GM21381 (cell line): ENCODE results near the gene DIAPH2.

Experiments
- ATAC-seq: cut with Tn5 transposase; IDR thresholded peaks from one replicate; pipeline ENCODE4 v1.9.1; 2021; ENCODE audit warnings: mild to moderate bottlenecking, moderate library complexity; ENCODE audit not compliant: unreplicated experiment

The DIAPH2 gene

DNA sequence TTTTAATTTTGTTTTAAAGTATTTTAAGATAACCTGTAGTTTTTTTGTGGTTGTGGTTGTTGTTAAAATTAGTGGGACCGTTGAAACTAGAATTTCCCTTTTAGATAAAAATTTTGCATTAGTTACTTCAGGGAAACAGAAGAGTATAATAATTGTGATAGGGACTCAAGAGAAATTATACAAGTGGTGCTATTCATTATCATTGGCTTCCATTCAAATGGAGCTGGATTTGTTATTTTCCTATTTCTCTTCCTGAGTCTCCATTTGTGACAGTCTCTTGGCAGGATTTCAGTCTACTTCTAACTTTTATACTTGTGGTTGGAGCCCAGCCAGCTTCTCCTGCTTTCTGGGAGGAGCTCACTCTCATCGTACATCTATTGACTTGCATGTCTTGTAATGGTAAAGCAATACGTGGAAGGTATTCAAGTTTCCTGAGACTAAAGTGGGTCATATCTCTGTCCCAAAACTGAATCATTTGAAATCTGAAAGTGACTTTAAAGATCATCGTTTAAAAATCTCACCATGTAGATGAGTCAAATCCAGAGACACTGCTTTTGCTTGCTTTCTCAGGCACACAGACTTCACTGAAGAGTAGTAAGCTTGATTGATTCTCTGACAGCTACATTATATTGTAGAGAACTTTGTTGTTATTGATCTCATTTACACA is 354.9 kb downstream of the DIAPH2 start:
- ATAC-seq, result peak; percentile 86

DNA sequence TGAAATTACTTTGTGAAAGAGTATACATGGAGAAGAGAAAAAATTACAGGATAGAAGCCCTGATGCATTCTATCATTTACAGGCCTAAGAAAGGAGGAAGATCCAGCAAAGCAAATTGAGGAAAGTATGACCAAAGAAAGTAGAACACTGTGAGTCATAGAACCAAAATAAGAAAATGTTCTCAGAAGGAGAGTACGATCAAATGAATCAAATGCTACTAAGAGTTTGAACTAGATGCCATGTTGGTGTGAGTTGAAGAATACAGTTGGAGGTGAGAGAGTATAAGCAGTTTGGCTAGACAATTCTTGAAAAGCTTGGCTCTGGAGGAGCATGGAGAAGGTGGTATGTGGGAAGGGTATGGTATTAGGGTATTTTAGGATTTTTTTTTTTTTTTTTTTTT is 360.8 kb downstream of the DIAPH2 start:
- no peak for ATAC-seq

DNA sequence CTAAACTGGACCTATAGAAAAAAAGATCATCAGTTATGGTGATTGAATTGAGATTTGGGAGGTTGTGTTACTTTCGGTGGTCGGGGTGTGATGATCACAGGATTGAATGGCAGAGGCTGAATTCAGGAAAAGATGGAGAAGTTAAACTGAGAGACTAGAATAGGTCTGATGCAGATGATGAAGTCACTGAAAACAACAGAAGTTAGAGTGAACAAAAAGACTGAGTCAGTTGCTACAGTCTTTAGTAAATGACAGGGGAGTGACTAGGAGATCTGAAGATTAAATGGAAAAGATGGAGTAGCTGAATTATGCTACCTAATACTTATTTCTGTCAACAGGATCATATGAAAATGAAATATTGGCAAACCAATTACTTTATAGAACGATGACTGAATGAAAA is 362.2 kb downstream of the DIAPH2 start:
- ATAC-seq, result no peak

DNA sequence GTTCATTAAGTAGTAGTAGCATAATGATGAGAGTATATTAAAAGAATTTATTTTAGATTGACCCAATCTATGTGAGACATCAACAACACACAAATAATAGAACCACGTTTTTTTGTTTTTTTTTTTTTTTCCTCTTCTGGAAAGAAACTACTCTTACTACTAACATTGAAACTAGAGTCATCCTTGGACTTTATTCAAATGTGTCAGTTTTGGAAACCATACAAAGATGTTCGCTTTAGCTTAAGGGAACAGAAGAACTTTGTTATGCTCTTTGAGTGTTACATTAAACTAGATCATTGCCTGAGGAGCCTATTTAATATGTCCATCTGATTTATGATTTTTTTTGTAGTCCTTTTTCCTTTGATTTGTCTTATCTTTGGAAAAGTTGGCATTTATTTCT is 365.8 kb downstream of the DIAPH2 start:
- no peak for ATAC-seq

DNA sequence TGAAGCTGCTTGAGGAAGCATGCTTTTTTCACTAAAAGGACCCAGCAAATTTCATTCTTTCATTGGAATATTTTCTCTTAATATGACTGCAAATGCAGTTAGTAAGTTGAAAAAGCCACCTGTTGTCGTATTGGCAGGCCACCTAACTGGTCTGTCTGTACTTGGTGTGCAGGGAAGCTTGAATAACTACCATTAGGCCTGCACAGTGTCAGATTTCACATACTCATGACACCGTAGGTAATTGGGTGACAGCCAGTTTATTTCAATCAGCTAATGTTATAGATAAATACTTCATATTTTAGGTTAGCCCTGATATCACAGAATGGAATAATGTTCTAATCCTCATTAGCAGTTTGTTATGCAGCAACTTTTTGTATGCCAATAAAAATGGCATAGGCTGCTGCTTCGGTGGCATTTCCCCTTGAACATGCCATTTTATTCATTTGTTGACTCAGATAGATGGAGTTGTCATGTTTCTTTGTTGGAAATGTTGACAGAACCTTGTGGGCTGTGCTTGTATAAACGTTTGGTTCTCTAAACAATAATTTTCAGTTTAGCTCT is 372.8 kb downstream of the DIAPH2 start:
- no peak for ATAC-seq

DNA sequence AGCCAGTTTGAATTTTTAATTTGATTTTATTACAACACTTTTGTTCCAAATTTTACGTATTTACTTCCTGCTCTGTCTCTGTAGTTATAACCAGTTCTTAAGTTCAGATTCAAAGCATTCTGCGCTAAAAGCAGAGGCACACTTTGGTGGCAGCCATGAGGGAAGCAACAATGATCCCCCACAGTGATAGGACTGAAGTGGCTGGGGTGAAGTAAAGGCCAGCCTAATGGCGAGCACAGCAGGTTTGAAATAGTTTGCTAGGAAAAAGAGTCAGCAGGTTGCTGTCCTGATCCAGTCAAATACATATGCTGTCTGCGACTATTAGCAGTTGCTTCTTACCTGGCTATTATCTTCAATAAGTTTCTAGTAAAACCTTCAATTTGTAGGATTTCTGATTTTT is 375.4 kb downstream of the DIAPH2 start:
- ATAC-seq, result no peak

DNA sequence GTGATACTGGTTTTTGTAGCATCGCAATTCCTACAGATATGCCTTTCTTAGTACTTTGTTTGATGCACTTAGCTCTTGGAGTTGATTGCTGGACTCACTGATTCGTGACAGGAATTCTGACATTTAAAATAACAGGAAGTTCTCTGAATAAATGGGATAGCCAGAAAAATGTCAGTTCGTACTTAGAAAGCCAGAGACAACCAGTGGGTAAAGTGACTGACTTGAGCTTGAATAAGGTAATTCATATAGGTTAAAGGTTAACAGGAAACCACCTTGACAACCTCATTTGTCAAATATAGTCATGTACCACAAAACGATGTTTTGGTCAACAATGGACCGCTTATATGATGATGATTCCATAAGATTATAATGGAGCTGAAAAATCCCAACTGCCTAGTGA is 380.4 kb downstream of the DIAPH2 start:
- ATAC-seq, result no peak

DNA sequence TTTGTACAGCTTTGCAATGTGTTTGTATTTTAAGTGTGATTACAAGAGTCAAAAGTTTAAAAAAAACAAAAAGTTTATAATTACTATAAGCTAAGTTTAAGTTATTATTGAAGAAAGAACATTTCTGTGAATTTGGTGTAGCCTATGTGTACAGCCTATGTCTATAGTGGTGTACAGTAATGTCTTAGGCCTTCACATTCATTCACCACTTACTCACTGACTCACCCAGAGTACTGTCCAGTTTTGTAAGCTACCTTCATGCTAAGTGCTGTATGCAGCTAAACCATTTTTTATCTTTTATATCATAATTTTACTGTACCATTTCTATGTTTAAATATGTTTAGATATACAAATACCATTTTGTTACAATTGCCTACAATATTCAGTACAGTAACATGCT is 381.3 kb downstream of the DIAPH2 start:
- no peak for ATAC-seq

DNA sequence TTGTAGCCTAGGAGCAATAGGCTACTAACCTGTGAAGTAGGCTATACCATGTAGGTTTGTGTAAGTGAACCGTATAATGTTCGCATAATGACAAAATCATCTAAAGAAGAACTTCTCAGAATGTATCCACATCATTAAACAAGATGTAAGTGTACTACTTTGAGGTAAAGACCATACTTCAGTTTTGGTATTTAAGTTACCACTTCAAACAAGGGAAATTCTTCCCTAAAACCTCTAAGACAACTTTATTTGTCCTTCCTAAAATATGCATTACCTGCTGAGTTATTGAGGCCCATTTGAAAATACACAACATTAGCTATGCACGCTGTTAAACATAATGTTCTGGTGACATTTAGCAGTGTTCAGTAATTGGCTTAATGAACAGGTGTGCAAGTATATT is 381.7 kb downstream of the DIAPH2 start:
- ATAC-seq, result no peak

DNA sequence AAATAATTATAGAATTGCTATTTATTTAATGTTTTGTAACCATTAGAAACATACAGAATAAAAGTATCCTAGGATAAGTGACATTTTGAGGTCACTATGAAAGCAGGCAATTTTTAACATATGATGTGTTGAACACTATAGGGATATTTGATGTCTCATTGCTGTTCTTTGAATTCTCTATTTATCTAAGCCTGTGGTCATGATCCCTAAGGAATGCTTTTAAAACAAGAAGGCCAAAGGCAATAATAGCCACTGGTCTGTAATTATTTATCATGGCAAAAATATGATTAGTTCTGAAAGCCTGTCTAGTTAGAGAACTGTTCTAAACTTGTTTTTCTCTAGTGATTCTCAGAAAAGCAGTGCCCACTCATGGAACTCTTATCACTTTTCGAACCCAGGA is 385.7 kb downstream of the DIAPH2 start:
- no peak for ATAC-seq

DNA sequence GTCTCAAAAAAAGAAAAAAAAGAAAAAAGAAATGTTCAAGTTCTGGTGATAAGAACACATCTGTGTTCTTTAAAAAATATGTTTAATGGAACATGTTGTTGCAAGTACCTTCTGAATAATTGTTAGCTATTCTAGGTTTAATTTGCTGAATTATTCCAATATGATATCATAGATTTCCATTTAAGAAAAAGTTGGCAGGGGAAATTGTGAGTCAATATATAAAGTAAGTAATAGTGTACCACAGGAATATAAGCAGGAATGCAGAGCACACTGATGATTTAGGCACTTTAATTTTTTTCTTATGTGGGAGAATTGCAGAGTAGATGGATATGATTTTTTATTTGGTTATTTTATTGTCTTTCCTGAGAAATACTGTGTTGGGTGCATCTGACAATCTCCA is 389.8 kb downstream of the DIAPH2 start:
- ATAC-seq, result no peak

DNA sequence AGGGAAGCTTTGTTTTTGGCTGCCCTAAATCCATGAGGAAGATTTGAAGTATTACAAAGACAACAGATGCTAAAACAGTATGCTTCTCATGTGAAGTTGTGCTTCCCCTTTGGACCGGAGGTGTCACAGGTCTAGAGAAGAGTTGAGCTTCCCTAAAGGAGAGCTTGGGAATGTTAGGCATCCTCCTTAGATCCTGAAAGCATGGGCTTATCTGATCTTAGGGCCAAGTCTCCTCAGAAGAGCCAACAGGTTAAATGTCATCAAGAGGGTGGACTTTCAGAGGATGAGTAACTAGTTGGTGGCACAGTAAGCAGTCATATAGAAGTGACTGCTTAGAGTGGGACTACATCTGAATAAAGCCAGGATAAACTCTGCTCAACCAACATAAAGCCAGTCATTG is 404.5 kb downstream of the DIAPH2 start:
- no peak for ATAC-seq

DNA sequence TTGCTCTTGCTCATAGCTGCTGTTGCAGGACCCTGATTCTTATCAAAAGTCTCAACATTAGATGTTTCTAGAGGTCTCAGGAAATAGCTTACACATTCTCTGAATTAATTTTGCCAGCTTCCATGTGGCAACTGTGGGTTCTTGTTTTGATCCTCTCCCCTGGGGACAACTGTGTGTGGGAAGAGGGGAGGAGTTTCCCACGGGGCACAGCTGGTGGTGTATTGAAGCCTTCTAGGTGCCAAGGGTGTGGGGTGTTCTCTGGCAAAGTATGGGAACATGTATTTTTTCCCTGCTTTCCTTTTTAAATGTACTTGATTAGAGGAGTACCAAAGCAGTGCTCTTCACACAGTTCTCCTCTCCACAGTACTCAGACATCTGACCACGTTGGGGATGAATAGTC is 411.7 kb downstream of the DIAPH2 start:
- no peak for ATAC-seq

DNA sequence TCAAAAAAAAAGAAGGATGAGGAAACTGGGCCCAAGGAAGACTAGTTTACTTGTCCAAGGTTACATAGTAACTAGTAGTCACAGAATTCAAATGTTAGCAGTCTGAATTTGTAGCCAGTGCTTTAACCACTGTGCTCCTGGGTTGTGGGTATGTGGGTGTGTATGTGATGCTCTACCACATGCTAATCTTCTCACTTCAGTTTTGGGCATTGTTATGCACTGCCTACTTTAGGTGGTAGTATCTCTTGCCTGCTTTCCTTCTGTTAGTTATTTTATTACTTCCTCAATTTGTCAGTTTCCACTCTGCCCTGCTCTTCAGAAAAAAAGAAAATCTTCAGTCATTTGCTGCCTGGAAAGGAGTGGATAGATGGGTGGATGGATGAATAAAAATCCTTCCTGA is 418.3 kb downstream of the DIAPH2 start:
- ATAC-seq, result no peak

DNA sequence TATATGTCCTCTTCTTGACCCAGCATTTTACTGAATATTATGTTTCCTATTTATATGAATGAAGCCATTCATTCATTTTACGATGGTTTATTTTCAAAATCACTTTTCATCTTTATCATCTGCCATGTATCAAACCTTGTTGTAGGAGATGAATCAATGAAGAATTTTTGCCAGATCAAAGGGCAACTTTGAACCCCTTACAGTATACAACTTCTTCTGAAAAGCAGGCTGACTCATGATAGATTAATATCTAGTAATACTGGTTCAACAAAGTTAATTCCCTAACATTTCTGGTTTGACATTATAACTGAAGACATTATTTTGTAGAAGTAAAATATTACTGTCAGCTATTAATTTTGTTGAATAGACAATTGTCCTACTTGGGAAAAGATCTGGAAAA is 425.1 kb downstream of the DIAPH2 start:
- ATAC-seq, result no peak

DNA sequence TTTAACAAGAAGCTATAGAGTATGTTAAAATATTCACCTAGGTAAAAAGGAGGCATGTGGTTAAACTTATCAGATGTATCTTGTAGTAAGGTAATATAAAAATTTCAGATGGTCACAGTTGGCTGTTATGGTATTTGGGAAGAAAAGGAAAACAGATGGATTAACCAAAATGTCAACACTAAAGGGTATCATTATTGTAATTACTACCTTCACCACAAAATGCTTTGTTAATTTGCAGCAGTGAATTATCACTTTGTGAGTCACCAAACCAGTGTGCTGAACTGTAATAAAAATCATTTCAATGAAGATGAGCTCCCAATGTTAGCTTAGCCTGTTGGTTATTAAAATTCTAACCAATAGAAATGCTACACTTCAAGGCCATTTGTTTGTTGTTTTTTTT is 432.9 kb downstream of the DIAPH2 start:
- ATAC-seq, result no peak

DNA sequence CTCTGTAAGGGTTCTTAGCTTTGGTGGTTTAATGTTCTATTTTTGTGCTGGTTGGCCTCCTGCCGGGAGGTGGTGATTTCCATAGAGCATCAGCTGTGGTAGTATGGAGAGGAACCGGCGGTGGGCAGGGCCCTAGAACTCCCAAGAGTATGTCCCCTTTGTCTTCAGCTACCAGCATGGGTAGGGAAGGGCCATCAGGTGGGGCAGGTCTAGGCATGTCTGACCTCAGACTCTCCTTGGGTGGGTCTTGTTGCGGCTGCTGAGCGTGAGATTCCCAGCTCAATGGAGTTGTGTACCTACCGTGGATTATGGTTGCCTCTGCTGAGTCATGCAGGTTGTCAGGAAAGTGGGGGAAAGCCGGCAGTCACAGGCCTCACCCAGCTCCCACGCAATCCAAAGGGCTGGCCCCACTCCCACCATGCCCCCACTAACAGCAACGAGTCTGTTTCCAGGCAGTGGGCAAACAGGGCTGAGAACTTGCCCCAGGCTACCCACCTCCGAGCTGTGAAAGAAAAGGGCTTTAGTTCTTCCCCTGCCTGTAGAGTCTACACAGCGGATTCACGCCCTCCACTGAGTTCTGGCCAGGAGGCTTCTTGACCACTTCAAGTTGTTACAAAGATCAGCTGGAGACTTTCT is 434.9 kb downstream of the DIAPH2 start:
- no peak for ATAC-seq

DNA sequence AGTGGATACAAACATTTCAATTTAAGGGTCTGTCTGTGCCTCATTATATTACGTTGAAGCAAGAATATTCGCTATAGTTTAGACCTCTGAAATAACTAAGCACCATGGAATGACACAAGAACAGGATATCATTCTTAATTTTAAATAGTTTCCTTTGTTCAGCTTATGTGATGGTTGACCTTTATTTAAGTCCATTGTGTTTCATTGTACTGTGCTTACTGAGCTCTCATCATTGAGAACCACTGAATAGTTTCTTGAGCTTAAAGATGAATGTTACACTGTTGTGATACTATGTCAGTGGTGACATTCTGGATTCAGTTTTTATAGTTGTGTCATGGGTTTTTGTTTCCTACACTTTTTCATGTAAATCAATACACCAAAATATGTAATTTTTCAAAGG is 438.4 kb downstream of the DIAPH2 start:
- ATAC-seq, result no peak

DNA sequence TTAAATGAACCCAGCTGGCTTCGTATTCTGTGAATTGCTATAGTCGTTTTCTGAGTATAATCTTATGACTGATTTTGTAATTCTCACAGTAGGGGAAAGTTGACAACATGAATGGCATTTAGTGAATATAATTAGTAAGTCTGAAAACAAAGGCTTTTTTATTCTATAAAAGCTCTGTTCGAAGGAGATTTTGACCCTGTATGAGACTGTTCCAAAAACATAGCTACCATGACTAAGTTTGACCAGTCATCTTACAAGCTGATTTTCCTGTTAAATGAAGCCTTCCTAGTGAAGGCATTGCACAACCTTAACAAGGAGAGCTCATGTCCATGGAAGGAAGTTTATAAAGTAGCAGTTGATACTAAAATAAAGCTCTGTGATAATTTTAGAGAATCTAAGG is 441.4 kb downstream of the DIAPH2 start:
- no peak for ATAC-seq

DNA sequence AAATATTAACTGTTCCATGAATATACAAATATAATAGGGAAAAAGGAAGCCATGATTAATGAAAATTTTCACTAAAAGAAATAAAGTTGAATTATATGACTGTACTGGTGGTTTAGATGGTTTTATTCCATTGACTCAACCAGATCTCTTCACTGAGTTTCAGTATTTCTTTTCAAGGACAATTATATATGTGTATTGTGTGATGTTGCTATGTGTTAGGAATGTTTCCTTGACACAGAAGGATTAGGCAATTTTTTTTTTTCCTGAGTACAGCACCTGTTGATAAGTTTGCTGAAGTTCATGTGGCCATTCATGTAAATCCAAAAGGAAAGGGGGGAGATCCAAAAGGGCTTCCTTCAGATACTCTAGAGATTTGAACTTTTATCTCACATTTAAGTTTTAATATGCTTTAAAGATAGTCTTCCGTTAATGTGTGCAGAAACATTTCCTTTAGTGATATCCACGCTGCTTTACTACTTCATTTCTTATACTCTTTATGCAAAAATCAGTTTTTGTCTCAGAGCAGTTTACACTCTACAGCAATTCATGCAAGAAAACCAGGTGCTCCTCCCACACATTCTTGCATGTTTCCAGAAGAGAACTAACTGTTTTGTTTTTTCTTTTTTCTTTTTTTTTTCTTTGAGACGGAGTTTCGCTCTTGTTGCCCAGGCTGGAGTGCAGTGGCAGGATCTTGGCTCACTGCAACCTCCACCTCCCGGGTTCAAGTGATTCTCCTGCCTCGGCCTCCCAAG is 448.2 kb downstream of the DIAPH2 start:
- no peak for ATAC-seq

DNA sequence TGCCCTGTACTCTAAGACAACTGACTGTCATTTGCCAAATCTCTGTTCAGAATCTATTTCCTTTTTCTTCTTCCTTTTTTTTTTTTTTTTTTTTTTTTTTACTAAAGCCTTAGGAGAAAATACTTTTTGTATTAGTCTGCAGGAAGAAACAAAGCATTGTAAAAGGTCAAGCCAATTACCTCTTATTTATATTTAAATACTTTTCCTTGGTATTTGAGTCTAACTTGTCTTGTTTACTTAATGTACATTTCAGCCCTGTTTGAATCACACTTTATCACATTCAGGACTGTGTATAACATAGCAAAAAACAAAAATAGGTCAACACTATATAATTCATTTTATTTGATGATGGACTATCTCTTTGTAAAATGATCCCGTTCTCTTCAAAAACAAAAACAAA is 461.3 kb downstream of the DIAPH2 start:
- no peak for ATAC-seq

DNA sequence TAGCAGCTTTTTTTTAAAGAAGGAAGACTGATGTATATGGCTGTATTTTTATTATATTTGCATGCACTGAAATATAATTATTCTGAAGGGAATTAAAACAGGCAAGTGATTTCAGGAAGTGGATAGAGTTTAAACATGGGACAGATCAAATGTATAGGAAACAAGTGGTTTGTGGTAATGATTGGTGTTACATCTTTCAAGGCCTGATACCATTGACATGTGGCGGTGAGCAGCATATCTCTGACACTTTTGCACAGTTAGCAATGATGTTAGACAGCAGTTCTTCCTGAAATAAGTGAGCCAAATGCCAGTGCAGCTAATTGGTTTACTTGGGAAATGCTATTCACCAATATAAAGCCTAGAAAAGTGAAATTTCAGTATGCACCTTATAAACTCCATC is 471.2 kb downstream of the DIAPH2 start:
- ATAC-seq, result no peak
